Measurements from ENCODE around the gene FXR2. TPM values are rescaled to one million over a fixed set of nuclear protein-coding genes. Genes with fewer than 3 reads are reported as not detected.

FXR2 gene
- total RNA-seq, 1 experiment from 2014 or later = 36.4 TPM

DNA sequence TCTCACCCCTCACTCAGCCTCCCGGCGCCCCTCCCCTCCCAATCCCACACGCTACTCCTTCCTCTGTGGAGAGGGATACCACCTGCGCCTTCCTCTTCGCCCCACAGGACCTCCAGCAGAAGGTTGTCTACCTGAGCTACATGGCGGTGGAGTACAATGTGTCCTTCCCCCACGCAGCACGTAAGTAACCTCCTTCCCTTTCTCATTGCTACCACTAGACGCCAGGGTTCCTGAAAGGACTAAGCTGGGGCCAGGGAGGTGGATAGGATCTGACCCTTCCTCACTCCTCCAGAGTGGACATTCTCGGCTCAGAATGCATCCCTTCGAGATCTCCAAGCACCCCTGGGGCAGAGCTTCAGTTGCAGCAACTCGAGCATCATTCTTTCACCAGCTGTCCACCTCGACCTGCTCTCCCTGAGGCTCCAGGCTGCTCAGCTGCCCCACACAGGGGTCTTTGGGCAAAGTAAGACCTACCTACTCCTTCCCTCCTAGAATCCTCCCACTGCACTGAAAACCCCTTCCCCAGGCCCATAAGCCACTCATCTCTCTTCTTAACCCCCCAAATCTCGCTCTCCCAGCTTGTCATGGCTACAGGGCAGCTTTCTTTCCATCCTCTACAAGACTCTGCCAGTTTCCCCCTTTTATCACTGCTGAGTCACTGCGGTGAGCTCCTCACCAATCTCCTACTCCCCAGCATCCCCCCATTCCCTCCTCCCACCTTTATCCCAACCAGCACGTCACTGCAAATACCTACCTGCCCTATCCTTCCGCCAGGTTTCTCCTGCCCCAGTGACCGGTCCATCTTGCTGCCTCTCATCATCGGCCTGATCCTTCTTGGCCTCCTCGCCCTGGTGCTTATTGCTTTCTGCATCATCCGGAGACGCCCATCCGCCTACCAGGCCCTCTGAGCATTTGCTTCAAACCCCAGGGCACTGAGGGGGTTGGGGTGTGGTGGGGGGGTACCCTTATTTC is 33.8 kb downstream of the FXR2 start:
- H3K27ac ChIP-seq (ENCODE audit: insufficient read length, low read depth, low read length) = no peak overlapping the region
- no peak overlapping the region for H3K4ac ChIP-seq (ENCODE audit: low read depth, low read length)
- H3T11ph ChIP-seq (ENCODE audit: low read length) = no peak overlapping the region
- H3K56ac ChIP-seq (ENCODE audit: insufficient read length, low read depth, low read length) = no peak overlapping the region
- no peak overlapping the region for H2AK5ac ChIP-seq (ENCODE audit: insufficient read length, low read length)
- H2BK15ac ChIP-seq (ENCODE audit: low read depth, low read length) = no peak overlapping the region
- H4K5ac ChIP-seq (ENCODE audit: insufficient read length, low read depth, low read length) = no peak overlapping the region
- Mint-ChIP-seq H3K27me3 (ENCODE audit: low read depth) (peaks cover 2% of the 10 kb centered on the region), H3K27ac (peak overlapping the region in 2 of 3 experiments; percentile 64 to 96; a peak in 5 of 7 replicates), H3K4me1 (peaks cover 45 to 54% of the 10 kb centered on the region in 2 experiments), H3K4me3 (peak overlapping the region in 1 of 2 experiments; percentile 47; a peak in 3 of 5 replicates), H3K9me3 (peaks cover 0 to 3% of the 10 kb centered on the region in 2 experiments; a peak in 1 of 5 replicates), H3K36me3 (ENCODE audit: insufficient read depth in 1 of 3, low read depth in 3 of 3) (peaks cover 33 to 54% (median 45%) of the 10 kb centered on the region in 3 experiments)
- TF ChIP-seq, protein P1, sequence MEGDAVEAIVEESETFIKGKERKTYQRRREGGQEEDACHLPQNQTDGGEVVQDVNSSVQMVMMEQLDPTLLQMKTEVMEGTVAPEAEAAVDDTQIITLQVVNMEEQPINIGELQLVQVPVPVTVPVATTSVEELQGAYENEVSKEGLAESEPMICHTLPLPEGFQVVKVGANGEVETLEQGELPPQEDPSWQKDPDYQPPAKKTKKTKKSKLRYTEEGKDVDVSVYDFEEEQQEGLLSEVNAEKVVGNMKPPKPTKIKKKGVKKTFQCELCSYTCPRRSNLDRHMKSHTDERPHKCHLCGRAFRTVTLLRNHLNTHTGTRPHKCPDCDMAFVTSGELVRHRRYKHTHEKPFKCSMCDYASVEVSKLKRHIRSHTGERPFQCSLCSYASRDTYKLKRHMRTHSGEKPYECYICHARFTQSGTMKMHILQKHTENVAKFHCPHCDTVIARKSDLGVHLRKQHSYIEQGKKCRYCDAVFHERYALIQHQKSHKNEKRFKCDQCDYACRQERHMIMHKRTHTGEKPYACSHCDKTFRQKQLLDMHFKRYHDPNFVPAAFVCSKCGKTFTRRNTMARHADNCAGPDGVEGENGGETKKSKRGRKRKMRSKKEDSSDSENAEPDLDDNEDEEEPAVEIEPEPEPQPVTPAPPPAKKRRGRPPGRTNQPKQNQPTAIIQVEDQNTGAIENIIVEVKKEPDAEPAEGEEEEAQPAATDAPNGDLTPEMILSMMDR (conservative IDR thresholded peaks at IDR 0.05) = no peak
- H2BK120ac ChIP-seq (ENCODE audit: low read depth, low read length, poor library complexity, severe bottlenecking) = no peak overlapping the region
- peaks cover 3% of the 10 kb centered on the region for H3K23me2 ChIP-seq (ENCODE audit: insufficient read length, low read depth, low read length, poor library complexity, severe bottlenecking)
- H4K8ac ChIP-seq (replicated peaks; ENCODE audit: insufficient read length, low read depth, low read length) = no peak overlapping the region
- H2BK20ac ChIP-seq (ENCODE audit: low read depth, low read length, poor library complexity, severe bottlenecking) = no peak overlapping the region
- no peak overlapping the region for H3K23ac ChIP-seq (ENCODE audit: insufficient read length, low read depth, low read length)
- H3K9me3 ChIP-seq (ENCODE audit: control insufficient read depth, low read depth, low read length) = no peaks in the 10 kb centered on the region
- H3K4me1 ChIP-seq (ENCODE audit: insufficient read depth, low read length) = no peaks in the 10 kb centered on the region
- no peaks in the 10 kb centered on the region for H3K27me3 ChIP-seq (ENCODE audit: insufficient read depth, low read length)
- no peaks in the 10 kb centered on the region for H3K79me1 ChIP-seq (ENCODE audit: insufficient read depth, low read depth, low read length, poor library complexity, severe bottlenecking)
- H3K79me2 ChIP-seq (ENCODE audit: insufficient read depth, low read length) = no peaks in the 10 kb centered on the region; the same call in 1 of the 2 replicates
- no peak overlapping the region for H2BK12ac ChIP-seq (ENCODE audit: insufficient read length, low read depth, low read length)
- H2AFZ ChIP-seq (ENCODE audit: low read length) = no peak overlapping the region
- no peak overlapping the region for H3K4me2 ChIP-seq (ENCODE audit: insufficient read depth, insufficient read length, low read length)
- no peak overlapping the region for H3K18ac ChIP-seq (ENCODE audit: insufficient read length, low read depth, low read length)
- H3K14ac ChIP-seq (ENCODE audit: insufficient read depth, low read length) = no peak overlapping the region
- no peak overlapping the region for H3K9ac ChIP-seq (ENCODE audit: extremely low read depth, insufficient read length, low read length)
- H2BK5ac ChIP-seq (ENCODE audit: insufficient read length, low read length) = no peak overlapping the region
- peak; percentile 42 for DNase-seq
- H4K20me1 ChIP-seq (ENCODE audit: control insufficient read depth, insufficient read depth, insufficient read length) = no peaks in the 10 kb centered on the region
- no CpG with 5 or more reads among the region's 23 CpGs for WGBS (ENCODE audit: extremely low coverage, insufficient read length, low lambda C conversion rate)
- H4K91ac ChIP-seq (ENCODE audit: insufficient read length, low read depth, low read length) = no peak overlapping the region

Measured in H9 (cell line).